GM03348 (cell line): ENCODE measurements around the gene NEURL1B.

ENCODE experiments used
- DNase-seq: peaks from one replicate; pipeline ENCODE4 v3.0.0; 2012; ENCODE audit warnings: low spot score

Gene NEURL1B

DNA sequence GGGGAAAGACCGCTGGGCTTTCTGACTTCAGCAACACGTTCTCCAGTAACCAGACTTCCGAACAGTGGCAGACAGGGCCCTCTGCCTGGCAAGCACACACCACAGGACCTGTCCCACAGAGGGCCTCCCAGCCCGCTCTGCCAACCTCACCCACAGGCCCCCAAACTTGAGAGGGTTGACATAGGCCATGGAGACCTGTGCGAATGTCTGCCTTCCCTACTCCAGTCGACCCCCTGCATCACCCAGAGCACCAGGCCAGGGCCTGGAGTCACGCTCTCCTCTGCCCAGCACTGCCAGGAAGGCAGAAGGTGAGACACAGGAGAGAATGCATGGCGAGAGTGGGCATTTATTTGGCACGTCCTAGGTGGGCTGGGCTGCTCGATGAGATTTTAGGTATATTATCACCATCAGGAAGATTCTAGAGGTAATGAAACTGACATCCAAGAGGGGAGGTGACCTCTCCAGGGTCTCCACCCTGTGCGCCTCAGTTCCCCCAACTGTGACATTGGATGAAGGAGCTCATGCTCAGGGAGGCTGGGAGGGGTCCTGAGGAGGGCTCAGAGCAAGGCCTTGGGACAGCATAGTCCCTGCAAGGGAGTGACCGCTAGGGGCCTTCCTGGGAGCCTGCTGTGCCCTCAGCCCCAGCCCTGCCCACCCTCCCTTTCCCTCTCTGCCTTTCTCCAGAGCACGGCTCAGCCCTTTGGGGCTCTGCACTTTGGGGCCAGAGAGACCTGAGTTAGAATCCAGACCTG is 75.0 kb downstream of the NEURL1B start:
- no peak for DNase-seq

- peak; percentile 88 for DNase-seq
Measured at GRCh38 chr5:172716796-172717313, 75.8 kb downstream of the NEURL1B start.

DNA sequence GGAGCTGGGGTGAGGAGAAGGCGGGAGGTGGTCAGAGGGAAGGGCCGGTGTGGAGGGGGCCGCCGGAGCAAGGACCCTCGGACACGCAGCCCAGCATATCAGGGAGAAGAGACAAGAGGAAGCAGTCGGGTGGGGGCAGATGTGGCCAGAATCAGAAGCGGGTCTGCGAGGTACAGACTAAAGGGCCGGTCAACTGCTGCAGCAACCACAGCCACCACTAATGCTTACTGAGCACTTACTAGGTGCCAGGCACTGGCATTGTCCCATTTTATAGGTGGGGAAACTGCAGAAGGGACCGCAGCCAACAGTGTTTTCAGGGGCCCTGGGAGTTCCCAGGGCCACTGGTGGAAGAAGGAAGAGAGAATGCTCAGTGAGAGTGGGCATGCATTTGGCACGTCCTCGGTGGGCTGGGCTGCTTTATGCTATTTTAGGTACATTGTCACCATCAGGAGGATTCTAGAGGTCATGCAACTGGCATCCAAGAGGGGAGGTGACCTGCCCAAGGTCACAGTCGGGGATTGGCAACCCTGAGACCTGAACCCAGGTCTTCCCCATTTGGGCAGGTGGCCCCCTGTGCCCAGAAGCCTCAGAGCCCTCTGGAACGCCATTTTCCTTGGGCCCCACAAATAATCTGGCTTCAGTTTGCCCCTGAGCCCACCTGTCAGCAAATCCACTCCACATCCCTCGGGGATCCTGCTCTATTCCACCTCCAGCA is 76.6 kb downstream of the NEURL1B start:
- no peak for DNase-seq

DNA sequence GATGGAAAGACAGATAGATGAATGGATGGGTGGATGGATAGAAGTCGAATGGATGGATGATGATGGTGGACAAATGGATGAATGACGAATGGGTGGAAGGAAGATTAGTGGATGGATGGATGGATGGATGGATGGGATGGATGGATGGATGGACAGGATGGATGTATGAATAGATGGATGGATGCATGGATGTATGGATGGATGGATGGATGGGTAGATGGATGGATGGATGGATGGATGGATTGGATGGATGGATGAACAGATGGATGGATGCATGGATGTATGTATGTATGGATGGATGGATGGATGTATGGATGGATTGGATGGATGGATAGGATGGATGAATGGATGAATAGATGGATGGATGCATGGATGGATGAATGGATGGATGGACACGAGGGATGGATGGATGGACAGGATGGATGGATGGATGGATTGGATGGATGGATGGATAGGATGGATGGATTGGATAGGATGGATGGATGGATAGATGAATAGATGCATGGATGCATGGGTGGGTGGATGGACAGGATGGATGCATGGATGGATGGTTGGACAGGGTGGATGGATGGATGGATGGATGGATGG is 77.6 kb downstream of the NEURL1B start:
- no peak for DNase-seq

DNA sequence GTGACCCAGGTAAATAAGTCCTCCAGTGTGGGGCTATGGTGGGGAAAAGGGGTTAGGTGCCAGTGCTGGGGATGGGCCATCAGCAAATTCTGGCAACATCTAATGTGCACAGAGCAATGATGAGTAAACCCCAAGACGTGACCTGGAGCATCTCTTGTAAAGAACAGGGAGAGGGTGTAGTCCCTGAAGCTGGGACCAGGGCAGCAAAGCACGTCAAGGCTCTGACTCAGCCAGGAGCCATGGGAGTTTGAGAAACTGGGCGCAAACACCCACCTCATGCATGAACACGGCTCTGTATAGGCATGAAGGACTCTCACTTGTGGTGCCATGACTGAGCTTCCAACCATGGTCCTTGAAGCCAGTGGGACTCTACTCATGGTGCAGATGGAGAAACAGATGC is 78.1 kb downstream of the NEURL1B start:
- DNase-seq: no peak

GRCh38 chr5:172720655-172721054 is 79.6 kb downstream of the NEURL1B start:
- no peak for DNase-seq

DNA sequence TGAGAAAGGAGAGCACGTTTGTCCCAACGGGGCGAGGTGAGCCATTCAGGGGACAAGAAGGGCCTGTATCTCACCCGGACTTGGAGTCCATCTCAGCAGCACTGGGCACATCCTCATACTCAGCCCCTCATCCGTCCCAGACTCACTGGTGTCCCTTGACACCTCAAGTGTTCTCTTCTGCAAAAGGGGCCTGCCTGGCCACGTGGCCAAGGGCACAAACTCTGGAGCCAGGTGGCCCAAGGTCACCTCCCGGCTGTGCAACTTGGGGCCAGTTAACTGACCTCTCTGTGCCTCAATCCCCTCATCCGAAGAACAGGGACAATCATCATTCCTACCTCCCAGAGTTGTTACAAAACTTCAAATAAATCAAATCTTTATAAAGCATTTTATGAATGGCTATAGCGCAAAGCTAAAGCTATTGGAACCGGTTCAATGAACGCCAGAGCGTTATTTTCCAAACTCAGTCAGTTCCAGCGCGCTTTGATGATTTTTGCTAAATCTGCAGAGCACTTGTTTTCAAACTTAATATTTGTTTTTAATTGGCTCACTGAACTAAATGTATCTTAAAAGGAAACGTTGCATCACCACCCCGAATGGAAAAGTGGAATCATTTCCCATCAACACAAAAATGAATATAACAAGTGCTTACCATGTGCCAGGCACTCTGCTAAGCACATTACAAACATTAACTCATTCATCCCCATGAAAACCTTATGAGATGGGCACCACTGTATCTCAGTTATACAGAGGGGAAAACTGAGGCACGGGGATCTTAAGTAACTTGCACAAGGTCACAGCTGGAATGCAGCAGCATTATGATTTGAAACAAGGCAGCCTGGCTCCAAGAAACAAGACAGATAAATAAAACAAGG is 80.6 kb downstream of the NEURL1B start:
- peak; percentile 32 for DNase-seq

- no peak for DNase-seq
Measured at GRCh38 chr5:172722327-172722815, 81.3 kb downstream of the NEURL1B start.

DNA sequence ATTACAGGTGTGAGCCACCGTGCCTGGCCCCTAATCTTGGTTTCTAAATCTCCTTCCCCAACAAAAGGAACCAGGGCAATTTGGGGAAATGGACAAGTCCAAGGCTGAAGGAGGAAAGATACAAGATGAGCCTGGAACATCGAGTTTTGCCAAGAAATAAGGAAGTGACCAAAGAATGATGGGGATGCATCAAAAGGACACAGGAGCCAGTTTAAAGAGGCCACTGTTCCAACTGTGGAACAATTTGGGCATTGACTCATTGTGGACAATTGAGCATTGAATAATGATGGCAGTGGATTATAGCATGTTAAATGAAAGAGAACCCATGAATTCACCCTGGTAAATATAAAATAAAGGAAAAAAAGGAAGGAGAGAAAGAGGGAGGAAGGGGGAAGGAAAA is 82.4 kb downstream of the NEURL1B start:
- no peak for DNase-seq

GRCh38 chr5:172724242-172725183 is 83.5 kb downstream of the NEURL1B start:
- DNase-seq: no peak

DNA sequence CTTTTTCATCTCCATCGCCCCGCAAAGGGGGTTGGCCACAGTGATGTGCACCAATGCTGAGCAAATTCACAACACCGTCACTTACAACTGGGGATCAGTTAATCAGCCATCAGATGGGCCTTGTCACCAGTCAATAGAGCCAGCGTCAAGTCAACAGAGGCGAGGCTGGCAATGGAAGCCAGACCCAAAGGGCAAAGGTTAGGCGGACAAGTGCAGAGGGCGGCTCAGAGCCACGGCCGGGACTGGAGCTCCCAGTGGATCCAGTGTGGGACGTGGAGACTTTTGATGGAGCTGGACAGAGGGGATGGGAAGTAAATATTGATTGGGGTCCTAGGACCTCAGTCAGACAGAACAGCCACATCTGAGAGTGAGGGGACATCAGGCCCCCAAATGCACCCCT is 84.2 kb downstream of the NEURL1B start:
- no peak for DNase-seq

DNA sequence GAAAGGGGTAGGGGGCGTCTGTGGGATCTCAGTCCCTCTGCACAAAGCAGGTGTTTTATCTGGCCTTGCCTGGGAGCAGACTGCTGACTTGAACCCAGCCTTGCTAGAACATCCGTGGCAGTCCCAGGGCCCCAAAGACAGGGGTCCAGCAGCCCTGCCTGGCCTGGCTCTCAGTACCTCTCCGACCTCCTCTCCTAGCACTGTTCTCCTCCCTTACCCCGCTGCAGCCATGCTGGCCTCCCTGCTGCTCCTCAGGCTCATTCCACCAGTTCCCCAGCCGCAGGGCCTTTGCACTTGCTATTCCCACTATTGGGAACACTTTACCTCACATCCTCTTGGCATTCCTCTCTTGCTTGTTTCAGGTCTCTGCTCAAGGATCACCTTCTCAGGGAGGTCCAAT is 84.7 kb downstream of the NEURL1B start:
- no peak for DNase-seq

GRCh38 chr5:172726966-172727365 is 85.9 kb downstream of the NEURL1B start:
- DNase-seq: no peak

GRCh38 chr5:172727551-172727950 is 86.5 kb downstream of the NEURL1B start:
- no peak for DNase-seq

- DNase-seq: no peak
Measured at GRCh38 chr5:172728481-172729241, 87.6 kb downstream of the NEURL1B start.

- no peak for DNase-seq
Measured at GRCh38 chr5:172729588-172729987, 88.5 kb downstream of the NEURL1B start.

GRCh38 chr5:172730222-172730621 is 89.2 kb downstream of the NEURL1B start:
- DNase-seq: no peak

GRCh38 chr5:172730981-172731679 is 90.1 kb downstream of the NEURL1B start:
- no peak for DNase-seq

DNA sequence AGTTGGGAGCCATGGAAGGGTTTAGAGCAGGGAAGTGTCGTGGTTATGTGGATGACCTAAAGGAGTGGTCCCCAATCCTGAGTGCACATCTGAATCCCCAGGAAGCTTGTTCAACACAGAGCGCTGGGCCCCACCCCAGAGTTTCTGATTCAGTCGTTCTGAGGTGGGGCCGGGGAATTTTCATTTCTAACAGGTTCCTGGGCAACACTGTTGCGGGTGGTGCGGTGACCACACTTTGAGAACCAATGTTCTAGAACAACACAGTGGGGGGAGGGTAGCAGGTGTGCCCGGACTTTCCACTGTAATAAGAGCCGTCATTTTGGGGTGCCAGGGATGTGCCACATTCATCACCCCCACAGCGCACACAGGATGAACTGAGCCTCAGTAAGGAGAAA is 90.6 kb downstream of the NEURL1B start:
- no peak for DNase-seq
